ENCODE measurements around the gene AGBL4.

AGBL4 gene

DNA sequence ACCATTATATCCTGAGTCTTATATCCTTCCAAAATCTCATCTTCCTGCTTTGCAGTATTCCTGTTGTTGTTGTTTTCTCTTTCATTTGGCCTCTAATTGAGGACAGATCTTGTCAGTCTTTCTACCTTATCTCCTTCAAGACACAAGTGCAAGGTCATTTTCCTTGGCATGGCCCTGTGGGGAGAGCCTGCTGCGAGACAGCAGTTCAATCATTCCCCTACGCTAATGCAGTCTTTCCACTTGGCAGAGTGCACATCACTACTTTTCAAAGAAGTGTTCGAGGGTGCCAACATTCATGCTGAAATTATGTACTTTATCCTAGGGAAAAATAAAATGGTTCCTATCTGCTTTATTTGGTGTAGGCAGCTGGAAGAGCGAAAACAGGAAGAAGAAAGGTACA is 1421.4 kb downstream of the AGBL4 start:
- no peak for TF ChIP-seq CTCF (IDR thresholded peaks at IDR 0.05; ENCODE audit: extremely low read depth, missing control alignments)
- no peak for DNase-seq (ENCODE audit: low spot score)

DNA sequence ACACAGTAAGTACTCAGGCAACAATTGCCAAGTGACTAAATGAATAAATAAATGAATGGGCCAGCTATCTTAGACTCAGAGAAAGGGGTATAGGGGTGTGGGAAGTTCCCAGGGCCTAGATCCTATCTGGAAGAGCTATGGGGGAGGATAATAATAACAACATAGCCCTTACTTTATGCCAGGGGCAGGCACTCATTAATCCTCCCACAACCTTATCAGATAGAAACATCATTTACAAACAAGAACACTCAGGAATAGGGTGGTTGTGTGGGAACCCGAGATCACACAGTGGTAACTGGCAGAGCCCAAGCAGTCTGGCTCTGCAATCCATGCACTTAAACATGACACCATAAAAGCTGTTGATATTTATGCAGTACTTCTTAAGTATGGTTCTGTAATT is 1423.6 kb downstream of the AGBL4 start:
- DNase-seq (ENCODE audit: low spot score): no peak
- TF ChIP-seq CTCF (IDR thresholded peaks at IDR 0.05; ENCODE audit: extremely low read depth, missing control alignments): no peak

- DNase-seq (ENCODE audit: low spot score): no peak
- no peak for TF ChIP-seq CTCF (IDR thresholded peaks at IDR 0.05; ENCODE audit: extremely low read depth, missing control alignments)
Measured at GRCh38 chr1:48597663-48598062, 1426.1 kb downstream of the AGBL4 start.

DNA sequence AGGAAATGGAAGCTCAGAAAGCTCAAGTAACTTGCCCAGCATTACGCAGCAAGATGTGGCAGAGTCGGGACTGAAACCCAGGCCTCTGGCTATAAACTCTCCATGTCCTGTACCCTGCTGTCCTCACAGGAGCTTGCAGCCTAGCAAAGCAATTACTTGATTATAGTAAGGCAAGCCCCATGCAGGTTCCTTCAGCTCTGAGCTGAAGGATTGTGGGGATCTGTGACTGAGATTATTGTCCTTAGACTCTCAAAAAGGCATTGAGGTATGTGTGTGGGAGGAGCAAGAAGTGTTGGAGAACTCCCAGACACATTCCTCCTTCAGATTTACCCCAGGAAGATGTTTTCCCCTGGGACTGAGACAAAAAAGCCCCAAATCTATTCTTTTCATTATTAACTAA is 1427.7 kb downstream of the AGBL4 start:
- TF ChIP-seq CTCF (IDR thresholded peaks at IDR 0.05; ENCODE audit: extremely low read depth, missing control alignments): no peak
- no peak for DNase-seq (ENCODE audit: low spot score)

GRCh38 chr1:48595613-48596012 is 1428.1 kb downstream of the AGBL4 start:
- no peak for DNase-seq (ENCODE audit: low spot score)
- TF ChIP-seq CTCF (IDR thresholded peaks at IDR 0.05; ENCODE audit: extremely low read depth, missing control alignments): no peak

DNA sequence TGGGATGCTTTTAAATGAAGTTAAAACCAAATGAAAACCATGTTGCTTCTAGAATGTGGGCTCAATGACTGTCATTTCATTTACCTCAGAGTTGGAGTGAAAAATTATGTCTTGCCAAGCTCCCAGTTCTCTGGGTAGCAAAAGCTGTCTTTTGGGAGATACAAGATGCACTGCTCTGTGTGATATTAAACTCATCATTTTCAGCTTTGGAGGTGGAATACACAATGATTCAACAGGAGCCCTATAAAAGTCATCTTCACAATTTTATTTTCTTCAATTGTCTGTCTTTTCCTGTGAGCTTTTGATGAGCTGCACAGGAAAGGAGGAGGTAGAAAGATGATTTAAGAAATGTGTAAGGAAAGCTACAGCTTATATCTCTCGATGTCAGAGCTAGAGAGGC is 1431.4 kb downstream of the AGBL4 start:
- no peak for DNase-seq (ENCODE audit: low spot score)
- TF ChIP-seq CTCF (IDR thresholded peaks at IDR 0.05; ENCODE audit: extremely low read depth, missing control alignments): no peak

GRCh38 chr1:48591181-48591580 is 1432.6 kb downstream of the AGBL4 start:
- TF ChIP-seq CTCF (IDR thresholded peaks at IDR 0.05; ENCODE audit: extremely low read depth, missing control alignments): no peak
- no peak for DNase-seq (ENCODE audit: low spot score)

Measured in GM20000 (cell line).